ENCODE results near the gene SRL. TPM values are rescaled to one million over a fixed set of nuclear protein-coding genes. Genes with fewer than 3 reads are reported as not detected.

Gene SRL
- total and polyA plus RNA-seq, 2 of the 13 experiments (the other 11 are each of a cell fraction or from before 2014, with no cell fraction given) = 0.05 TPM; not detected in 1

GRCh38 chr16:4183237-4184037 lies 58.4 kb downstream of the SRL start (continued):
- TF ChIP-seq SNAPC4 (CRISPR knock-in tag; IDR thresholded peaks at IDR 0.05) (no peak), ZNF709 (CRISPR knock-in tag; IDR thresholded peaks at IDR 0.05) (peak; percentile 50; the same call in 1 of the 2 replicates), TRAFD1 (CRISPR knock-in tag; IDR thresholded peaks at IDR 0.05; ENCODE audit: borderline replicate concordance) (no peak), MED1 (CRISPR knock-in tag; IDR thresholded peaks at IDR 0.05) (0 out of 2 replicates have a peak, but pooled peaks have one; percentile 26), ZNF710 (CRISPR knock-in tag; IDR thresholded peaks at IDR 0.05; ENCODE audit: borderline replicate concordance) (no peak), ZNF276 (CRISPR knock-in tag; IDR thresholded peaks at IDR 0.05; ENCODE audit: low read depth) (no peak), PREB (CRISPR knock-in tag; IDR thresholded peaks at IDR 0.05) (no peak), ZNF615 (CRISPR knock-in tag; IDR thresholded peaks at IDR 0.05; ENCODE audit: borderline replicate concordance) (no peak), KDM3A (CRISPR knock-in tag; IDR thresholded peaks at IDR 0.05; ENCODE audit: low read depth) (no peak), ZNF263 (CRISPR knock-in tag; IDR thresholded peaks at IDR 0.05) (no peak; the same call in 1 of the 2 replicates), SP1 (IDR thresholded peaks at IDR 0.05) (no peak), SP1 (CRISPR knock-in tag; IDR thresholded peaks at IDR 0.05) (0 out of 2 replicates have a peak, but pooled peaks have one; percentile 49), RXRA (CRISPR knock-in tag; IDR thresholded peaks at IDR 0.05) (no peak; the same call in 1 of the 2 replicates)

All from HepG2 (cell line).